Measurements from ENCODE around the gene SET. TPM values are rescaled to one million over a fixed set of nuclear protein-coding genes. Genes with fewer than 3 reads are reported as not detected.

SET gene
- total RNA-seq, 4 donors from 2014 or later: 135 to 220 (median 178) TPM

GRCh38 chr9:128705051-128705965 lies 16.3 kb downstream of the SET start:
- intact Hi-C loops (cut with DNase I; ENCODE audit: low total_unique reads): no loop called here
- DNase-seq (ENCODE audit: low spot score in 2 of 2): peak in 1 of 2 donors; percentile 82
- TF ChIP-seq POLR2A (IDR thresholded peaks at IDR 0.05) (no peak), CTCF (IDR thresholded peaks at IDR 0.05) (no peak)
- whole genome bisulfite sequencing, 2 donors: 81 to 85% methylated on average over 26 to 31 of the region's 36 CpGs
- H3K4me3 ChIP-seq (ENCODE audit: low read depth, poor library complexity, severe bottlenecking): no peak overlapping the region

- intact Hi-C loops (cut with DNase I; ENCODE audit: low total_unique reads): no loop called here
- no peak overlapping the region for H3K4me3 ChIP-seq (ENCODE audit: low read depth, poor library complexity, severe bottlenecking)
- peak in 1 of 2 donors; percentile 74 for DNase-seq (ENCODE audit: low spot score in 2 of 2)
- 100% methylated on average over 1 of the region's 1 CpG for WGBS, 2 donors
- TF ChIP-seq POLR2A (IDR thresholded peaks at IDR 0.05) (no peak), CTCF (IDR thresholded peaks at IDR 0.05) (no peak)
Measured at GRCh38 chr9:128706045-128706444, 17.0 kb downstream of the SET start.

GRCh38 chr9:128706671-128707381 lies 17.8 kb downstream of the SET start:
- DNase-seq (ENCODE audit: low spot score in 2 of 2): peak in 1 of 2 donors; percentile 80
- TF ChIP-seq POLR2A (IDR thresholded peaks at IDR 0.05): no peak
- no peak for TF ChIP-seq CTCF (IDR thresholded peaks at IDR 0.05)
- no peak overlapping the region for H3K4me3 ChIP-seq (ENCODE audit: low read depth, poor library complexity, severe bottlenecking)
- 83 to 84% methylated on average over 23 of the region's 23 CpGs for WGBS, 2 donors
- intact Hi-C loops (cut with DNase I; ENCODE audit: low total_unique reads): no loop called here

- 97% methylated on average over 8 of the region's 8 CpGs for WGBS, 2 donors
- TF ChIP-seq CTCF (IDR thresholded peaks at IDR 0.05): no peak
- no peak for TF ChIP-seq POLR2A (IDR thresholded peaks at IDR 0.05)
- no peak overlapping the region for H3K4me3 ChIP-seq (ENCODE audit: low read depth, poor library complexity, severe bottlenecking)
- intact Hi-C loops (cut with DNase I; ENCODE audit: low total_unique reads): no loop called here
- peak in 1 of 2 donors; percentile 49 for DNase-seq (ENCODE audit: low spot score in 2 of 2)
Measured at GRCh38 chr9:128707446-128707845, 18.4 kb downstream of the SET start.

GRCh38 chr9:128712451-128713410 lies 23.7 kb downstream of the SET start:
- TF ChIP-seq POLR2A (IDR thresholded peaks at IDR 0.05) (no peak), CTCF (IDR thresholded peaks at IDR 0.05) (no peak)
- no peak overlapping the region for H3K4me3 ChIP-seq (ENCODE audit: low read depth, poor library complexity, severe bottlenecking)
- intact Hi-C loops (cut with DNase I; ENCODE audit: low total_unique reads): no loop called here
- peak in 1 of 2 donors; percentile 79 for DNase-seq (ENCODE audit: low spot score in 2 of 2)
- WGBS, 2 donors: 94 to 96% methylated on average over 24 to 26 of the region's 26 CpGs
